Hematopoietic multipotent progenitor cell treated with erythropoietin and hydrocortisone succinate and interleukin-3 and kit ligand, for 4 days (in vitro differentiated cells): ENCODE data around the gene ANKRD33B.

Source experiments
- DNase-seq: peaks from one replicate; pipeline ENCODE4 v3.0.0-alpha.2; 2015

The ANKRD33B gene

DNA sequence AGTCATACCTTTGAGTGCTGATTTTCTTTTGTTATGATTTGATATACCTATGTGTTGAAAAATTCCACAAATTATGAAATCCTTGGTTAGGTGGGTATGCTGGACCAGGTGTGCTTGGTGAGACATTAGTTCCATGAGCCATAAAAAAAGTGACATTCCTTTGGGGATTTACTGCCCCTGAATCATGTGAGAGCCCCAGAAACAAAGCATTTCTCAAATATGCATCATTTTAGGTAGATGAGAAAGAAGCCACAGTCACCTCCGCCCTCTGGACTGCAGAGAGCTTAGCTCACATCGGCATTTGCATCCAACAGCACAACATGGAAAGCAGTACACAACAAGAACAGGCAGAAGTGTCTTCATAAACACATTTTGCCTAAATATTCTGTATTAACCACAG lies 141.9 kb downstream of the ANKRD33B start:
- no peak for DNase-seq

DNA sequence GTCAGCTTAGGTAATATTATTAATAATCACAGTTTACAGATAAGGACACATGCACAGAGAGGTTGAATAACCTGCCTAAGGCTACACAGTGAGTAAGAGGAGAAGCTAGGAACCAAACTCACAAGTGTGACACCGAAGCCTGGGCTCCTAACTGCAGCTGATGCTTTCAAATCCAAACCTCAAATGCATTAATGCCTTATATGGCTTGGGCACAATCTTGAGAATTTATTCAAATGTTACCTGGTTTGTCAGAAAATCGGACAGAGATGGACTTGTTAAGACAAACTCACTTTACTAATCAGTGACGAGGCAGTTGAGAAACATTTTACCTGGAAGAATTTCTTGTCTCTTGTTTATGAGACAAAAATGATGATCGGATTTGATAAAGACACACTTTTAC lies 142.5 kb downstream of the ANKRD33B start:
- no peak for DNase-seq
